ENCODE results near the gene COL24A1. TPM values are rescaled to one million over a fixed set of nuclear protein-coding genes. Genes with fewer than 3 reads are reported as not detected.

COL24A1 gene
- total and polyA plus RNA-seq, 2 of the 8 experiments (the other 6 are each of a cell fraction or from before 2014, with no cell fraction given) = 0.23 to 1.1 TPM

DNA sequence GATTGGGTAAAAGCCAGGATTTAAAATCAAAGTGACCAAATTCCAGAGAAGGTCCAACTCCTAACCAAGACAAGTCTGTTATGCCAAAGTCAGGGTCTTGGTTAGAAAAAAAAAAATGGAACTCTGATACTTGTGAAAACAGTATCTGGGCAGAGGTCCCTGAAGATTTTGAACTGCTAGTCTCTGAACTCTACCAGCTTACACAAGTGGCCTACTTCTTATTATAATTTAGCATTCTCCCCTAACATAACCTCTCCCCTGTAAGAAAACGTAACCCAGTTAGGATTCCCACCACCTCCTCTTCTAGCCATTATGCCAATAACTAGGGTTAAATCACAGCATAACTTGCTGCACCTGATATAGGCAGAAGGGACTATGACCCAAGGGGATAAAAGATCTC is 220.5 kb downstream of the COL24A1 start:
- FAIRE-seq = no peak
- POLR2A ChIA-PET (ENCODE audit: partially characterized antibody) = no interaction called here
- 93% methylated on average over 1 of the region's 1 CpG; no CpG with 5 or more reads in 1 of the 2 experiments for WGBS, 2 experiments (ENCODE audit: extremely low coverage in 1 of 2, insufficient coverage in 1 of 2, insufficient read length in 1 of 2, insufficient replicate concordance in 2 of 2, low coverage in 1 of 2, low lambda C conversion rate in 2 of 2, missing lambda C conversion rate in 1 of 2)

More for the DNA sequence above, 220.5 kb downstream of the COL24A1 start:
- Histone ChIP-seq H2AK5ac (ENCODE audit: low read depth, low read length) (no peak overlapping the region), H2BK120ac (replicated peaks; ENCODE audit: low read depth, low read length) (no peak overlapping the region), H3K27me3 (replicated peaks in 1 of 4; ENCODE audit: control insufficient read depth in 3 of 4, extremely low read depth in 1 of 4, insufficient read depth in 3 of 4, low read length in 3 of 4) (no peaks in the 10 kb centered on the region), H3K27ac (ENCODE audit: low read depth, low read length) (no peak overlapping the region), H3K4me2 (ENCODE audit: insufficient read depth in 1 of 2, low read depth in 2 of 2, low read length in 2 of 2) (no peak overlapping the region), H2BK5ac (ENCODE audit: low read depth, low read length) (no peak overlapping the region), H3K18ac (ENCODE audit: extremely low read depth, low read length) (no peak overlapping the region), H3K9me3 (ENCODE audit: insufficient read depth in 2 of 2, low read depth in 1 of 2, low read length in 1 of 2) (no peaks in the 10 kb centered on the region), H4K91ac (replicated peaks; ENCODE audit: insufficient read length, low read length) (no peak overlapping the region), H3K23me2 (ENCODE audit: low read depth, low read length) (no peaks in the 10 kb centered on the region), H2BK12ac (ENCODE audit: low read depth, low read length) (no peak overlapping the region), H3K14ac (ENCODE audit: insufficient read length) (no peak overlapping the region), H3K56ac (replicated peaks; ENCODE audit: insufficient read length, low read depth, low read length) (no peak overlapping the region), H2BK15ac (ENCODE audit: low read length) (no peak overlapping the region), H4K5ac (ENCODE audit: insufficient read length, low read depth, low read length) (no peak overlapping the region), H3K23ac (ENCODE audit: insufficient read length) (no peak overlapping the region), H3K79me2 (ENCODE audit: control insufficient read depth in 1 of 2, insufficient read depth in 2 of 2, low read length in 2 of 2) (no peaks in the 10 kb centered on the region), H3K9ac (replicated peaks in 1 of 4; ENCODE audit: extremely low read depth in 1 of 4, low read depth in 3 of 4, low read length in 3 of 4) (no peak overlapping the region), H2AFZ (ENCODE audit: low read length) (no peak overlapping the region), H3K36me3 (ENCODE audit: control insufficient read depth in 2 of 4, insufficient read depth in 4 of 4, low read length in 3 of 4) (no peaks in the 10 kb centered on the region), H3K4me3 (ENCODE audit: extremely low read depth in 1 of 4, insufficient read depth in 2 of 4, low read depth in 3 of 4, low read length in 4 of 4) (no peak overlapping the region), H2BK20ac (ENCODE audit: low read length) (no peak overlapping the region), H3K79me1 (ENCODE audit: low read depth, low read length) (no peaks in the 10 kb centered on the region), H3K4ac (replicated peaks; ENCODE audit: insufficient read length, low read depth, low read length) (no peak overlapping the region), H3K4me1 (replicated peaks in 1 of 4; ENCODE audit: control insufficient read depth in 3 of 4, insufficient read depth in 4 of 4, low read length in 3 of 4) (no peaks in the 10 kb centered on the region), H4K20me1 (replicated peaks in 1 of 2; ENCODE audit: control insufficient read depth in 1 of 2, insufficient read depth in 2 of 2, low read length in 2 of 2) (no peaks in the 10 kb centered on the region), H4K8ac (ENCODE audit: extremely low read depth, insufficient read depth, low read length) (no peak overlapping the region)
- TF ChIP-seq SIX5 (IDR thresholded peaks at IDR 0.05; ENCODE audit: low read depth, low read length) = no peak
- TF ChIP-seq, protein P1, sequence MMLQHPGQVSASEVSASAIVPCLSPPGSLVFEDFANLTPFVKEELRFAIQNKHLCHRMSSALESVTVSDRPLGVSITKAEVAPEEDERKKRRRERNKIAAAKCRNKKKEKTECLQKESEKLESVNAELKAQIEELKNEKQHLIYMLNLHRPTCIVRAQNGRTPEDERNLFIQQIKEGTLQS (IDR thresholded peaks at IDR 0.05; ENCODE audit: insufficient read depth, low read depth, low read length) = no peak
- no peak for TF ChIP-seq HDAC6 (IDR thresholded peaks at IDR 0.05; ENCODE audit: low read depth, low read length)
- TF ChIP-seq POLR2A (IDR thresholded peaks at IDR 0.05; ENCODE audit: control extremely low read depth in 1 of 2, low read depth in 2 of 2, low read length in 2 of 2) = no peak
- no peak for TF ChIP-seq RNF2 (IDR thresholded peaks at IDR 0.05; ENCODE audit: borderline replicate concordance, low read depth, low read length, missing control alignments, poor library complexity, severe bottlenecking)
- TF ChIP-seq EP300 (IDR thresholded peaks at IDR 0.05; ENCODE audit: borderline replicate concordance in 1 of 2, low read depth in 2 of 2, low read length in 2 of 2) = no peak
- no peak for TF ChIP-seq JUN (IDR thresholded peaks at IDR 0.05; ENCODE audit: low read depth, low read length)
- TF ChIP-seq, protein P2, sequence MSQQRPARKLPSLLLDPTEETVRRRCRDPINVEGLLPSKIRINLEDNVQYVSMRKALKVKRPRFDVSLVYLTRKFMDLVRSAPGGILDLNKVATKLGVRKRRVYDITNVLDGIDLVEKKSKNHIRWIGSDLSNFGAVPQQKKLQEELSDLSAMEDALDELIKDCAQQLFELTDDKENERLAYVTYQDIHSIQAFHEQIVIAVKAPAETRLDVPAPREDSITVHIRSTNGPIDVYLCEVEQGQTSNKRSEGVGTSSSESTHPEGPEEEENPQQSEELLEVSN (IDR thresholded peaks at IDR 0.05) = no peak
- no peak for TF ChIP-seq SIN3A (conservative IDR thresholded peaks at IDR 0.05 in 1 of 2, IDR thresholded peaks at IDR 0.05 in 1 of 2; ENCODE audit: low read depth in 1 of 2, low read length in 2 of 2)
- no peak for TF ChIP-seq RXRA (IDR thresholded peaks at IDR 0.05; ENCODE audit: insufficient read depth, low read depth, low read length)
- no peak for TF ChIP-seq BACH1 (IDR thresholded peaks at IDR 0.05; ENCODE audit: low read length)
- TF ChIP-seq JUND (IDR thresholded peaks at IDR 0.05; ENCODE audit: low read length) = no peak
- TF ChIP-seq TCF12 (IDR thresholded peaks at IDR 0.05; ENCODE audit: low read depth, low read length) = no peak
- no peak for TF ChIP-seq CBX5 (IDR thresholded peaks at IDR 0.05; ENCODE audit: low read depth, low read length)
- DNase-seq (ENCODE audit: low read depth in 1 of 2, low spot score in 2 of 2) = no peak
- CTCF ChIA-PET (ENCODE audit: partially characterized antibody) = no interaction called here

Data from H1 (cell line).